GM18526 (cell line): ENCODE data around the gene CLDN24.

ENCODE experiments used
- POLR2A ChIP-seq: IDR thresholded peaks from 3 replicates; pipeline ENCODE4 v1.6.1; 2011; ENCODE audit not compliant: insufficient read length; ENCODE audit errors: extremely low read depth

CLDN24 gene

GRCh38 chr4:183333202-183333601 is 11.0 kb upstream of the CLDN24 start:
- TF ChIP-seq POLR2A: no peak

DNA sequence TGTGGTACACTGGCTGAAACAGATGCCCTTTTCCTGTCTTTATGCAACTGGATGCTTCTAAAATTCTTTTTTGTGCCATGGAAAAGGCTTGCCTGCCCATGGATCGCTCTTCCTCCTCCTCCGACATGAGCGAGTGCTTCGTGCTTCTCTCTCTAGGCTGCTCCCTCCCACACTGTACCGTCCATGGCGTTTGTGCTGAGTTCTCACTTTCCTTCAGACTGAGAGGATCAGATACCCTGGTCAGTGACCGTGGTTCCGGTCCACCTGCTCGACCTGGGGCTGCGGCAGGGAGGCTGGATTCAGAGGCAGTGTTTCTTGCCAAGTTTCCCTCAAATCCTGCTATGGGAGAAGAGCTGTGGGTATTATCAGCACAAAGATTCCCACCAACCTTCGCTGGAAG is 10.2 kb upstream of the CLDN24 start:
- TF ChIP-seq POLR2A: no peak

DNA sequence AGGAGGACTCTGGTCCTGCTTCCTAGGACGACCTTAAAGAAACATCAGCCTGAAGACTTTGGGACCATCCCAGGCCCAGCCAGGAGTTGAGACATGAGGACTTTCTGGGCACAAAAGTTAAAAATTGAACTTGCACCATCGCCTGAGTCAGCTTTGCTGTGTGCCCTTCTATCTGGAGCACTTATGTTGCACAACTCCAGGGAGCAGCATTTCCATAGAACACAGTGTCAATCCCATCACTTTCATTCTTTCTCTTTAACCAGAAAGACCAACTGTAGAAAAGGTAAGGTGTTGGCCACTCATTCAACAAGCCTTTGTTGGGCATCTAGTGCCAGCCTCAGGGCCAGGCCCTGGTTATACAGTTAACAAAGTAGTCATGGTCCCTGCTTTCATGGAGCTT is 8.6 kb upstream of the CLDN24 start:
- no peak for TF ChIP-seq POLR2A

- no peak for TF ChIP-seq POLR2A
These were observed 7.9 kb upstream of the CLDN24 start for GRCh38 chr4:183329954-183330742.

GRCh38 chr4:183329244-183329643 is 7.0 kb upstream of the CLDN24 start:
- TF ChIP-seq POLR2A: no peak

DNA sequence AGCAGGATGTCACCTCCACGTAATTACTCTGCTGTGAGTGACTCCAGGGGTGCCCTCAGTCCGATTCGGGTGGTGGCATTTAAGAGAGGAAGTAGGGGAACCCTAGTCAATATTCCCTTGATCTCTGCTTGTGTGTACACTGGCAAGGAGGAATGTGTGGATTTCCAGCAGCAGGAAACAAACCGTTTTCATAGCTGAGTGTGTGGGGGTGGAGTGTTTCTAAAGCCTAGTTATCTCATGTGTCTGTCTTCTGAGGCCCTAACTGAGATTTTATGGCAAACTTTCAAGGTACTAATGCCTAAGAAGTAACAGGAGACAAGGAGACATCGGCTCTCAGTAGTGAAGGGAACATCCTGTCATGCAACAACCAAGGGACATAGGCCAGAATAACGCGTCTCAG is 6.6 kb upstream of the CLDN24 start:
- TF ChIP-seq POLR2A: no peak

DNA sequence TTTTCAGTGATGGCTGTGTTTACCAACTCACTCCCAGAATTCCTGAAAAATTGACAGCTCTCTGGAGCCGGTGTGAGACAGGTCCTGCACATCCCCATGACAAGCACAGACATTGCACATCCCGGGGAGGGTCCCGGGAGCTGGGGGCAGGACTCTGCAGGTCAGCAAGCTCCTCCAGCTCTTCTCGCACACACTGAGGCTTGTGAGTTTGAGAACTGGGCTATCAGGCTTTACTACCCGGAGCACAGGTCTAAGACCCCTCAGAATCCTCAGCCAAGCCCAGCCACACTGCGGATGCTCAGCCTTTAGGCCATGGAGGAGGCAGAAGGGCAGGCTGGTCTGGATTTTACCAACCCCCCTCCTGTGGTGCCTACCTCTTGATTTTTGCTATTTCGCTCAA is 5.6 kb upstream of the CLDN24 start:
- TF ChIP-seq POLR2A: no peak

DNA sequence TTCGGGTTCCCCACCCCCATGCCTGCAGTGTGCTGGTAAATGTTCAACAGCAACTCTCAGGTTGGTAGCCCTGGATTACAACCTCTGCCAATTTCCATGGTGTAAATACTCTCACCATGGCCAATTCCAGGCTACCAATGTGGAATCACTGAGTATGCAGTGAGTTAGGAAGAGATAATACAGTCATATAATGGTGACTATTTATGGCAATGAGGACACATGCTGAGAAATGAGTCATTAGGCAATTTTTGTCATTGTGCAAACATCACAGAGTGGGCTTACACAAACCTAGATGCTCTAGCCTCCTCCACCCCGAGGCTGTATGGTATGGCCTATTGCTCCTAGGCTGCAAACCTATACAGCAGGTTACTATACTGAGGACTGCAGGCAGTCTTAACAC is 4.6 kb upstream of the CLDN24 start:
- TF ChIP-seq POLR2A: no peak

DNA sequence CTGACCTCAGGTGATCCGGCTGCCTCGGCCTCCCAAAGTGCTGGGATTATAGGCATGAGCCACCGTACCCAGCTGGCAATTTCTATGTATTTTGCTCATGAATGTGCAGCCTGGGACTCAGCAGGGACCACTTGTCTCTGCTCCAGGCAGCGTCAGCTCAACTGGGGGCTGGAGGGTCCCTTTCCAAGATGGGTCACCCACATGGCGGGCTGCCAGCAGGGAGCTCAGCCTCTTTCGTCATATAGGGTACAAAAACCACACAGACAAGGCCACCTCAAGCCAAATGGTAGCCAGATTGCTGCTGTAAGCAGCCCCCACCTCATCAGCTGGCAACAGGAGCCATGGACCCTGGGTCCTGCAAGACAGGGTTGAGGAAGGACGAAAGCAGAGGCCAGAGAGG is 2.4 kb upstream of the CLDN24 start:
- TF ChIP-seq POLR2A: no peak

DNA sequence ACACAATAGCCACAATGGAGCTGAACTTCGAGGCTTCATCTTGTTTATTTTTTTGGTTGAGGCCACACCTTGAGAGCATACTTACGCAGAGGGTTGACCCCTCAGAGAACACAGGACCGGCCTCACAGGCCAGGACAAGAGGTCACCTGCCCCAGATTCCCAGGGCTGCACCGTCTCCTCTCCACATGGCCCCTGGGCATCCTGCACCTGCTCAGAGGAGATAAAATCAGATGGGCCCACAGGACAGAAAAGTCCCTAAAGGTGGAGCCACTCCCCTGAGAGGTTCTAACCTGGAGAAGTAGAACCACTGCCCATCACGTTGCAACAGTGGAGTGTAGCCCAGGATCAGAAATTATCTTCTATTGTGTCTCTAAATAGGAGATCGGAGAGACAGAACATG is 1.1 kb upstream of the CLDN24 start:
- TF ChIP-seq POLR2A: no peak

GRCh38 chr4:183321516-183321915 is 710 bp downstream of the CLDN24 start:
- no peak for TF ChIP-seq POLR2A

DNA sequence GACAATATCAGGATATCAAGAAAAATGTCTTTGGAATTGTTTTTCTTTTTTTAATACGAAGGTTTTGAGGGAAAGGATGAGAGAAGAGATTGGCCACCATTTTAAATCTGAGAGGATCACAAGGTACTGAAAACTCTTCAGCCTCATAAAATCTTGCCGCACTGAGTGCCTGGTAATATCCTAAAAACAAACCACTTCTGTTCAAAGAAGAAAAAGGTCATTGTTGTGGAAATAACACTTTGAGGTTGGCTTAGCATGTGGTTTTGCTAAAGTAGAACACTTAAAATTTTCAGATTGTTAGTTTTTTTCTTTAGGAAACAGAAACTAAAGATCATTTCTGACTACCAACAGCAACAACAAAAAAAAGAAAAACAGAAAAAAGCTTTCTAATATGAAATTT is 1.1 kb downstream of the CLDN24 start:
- TF ChIP-seq POLR2A: no peak

DNA sequence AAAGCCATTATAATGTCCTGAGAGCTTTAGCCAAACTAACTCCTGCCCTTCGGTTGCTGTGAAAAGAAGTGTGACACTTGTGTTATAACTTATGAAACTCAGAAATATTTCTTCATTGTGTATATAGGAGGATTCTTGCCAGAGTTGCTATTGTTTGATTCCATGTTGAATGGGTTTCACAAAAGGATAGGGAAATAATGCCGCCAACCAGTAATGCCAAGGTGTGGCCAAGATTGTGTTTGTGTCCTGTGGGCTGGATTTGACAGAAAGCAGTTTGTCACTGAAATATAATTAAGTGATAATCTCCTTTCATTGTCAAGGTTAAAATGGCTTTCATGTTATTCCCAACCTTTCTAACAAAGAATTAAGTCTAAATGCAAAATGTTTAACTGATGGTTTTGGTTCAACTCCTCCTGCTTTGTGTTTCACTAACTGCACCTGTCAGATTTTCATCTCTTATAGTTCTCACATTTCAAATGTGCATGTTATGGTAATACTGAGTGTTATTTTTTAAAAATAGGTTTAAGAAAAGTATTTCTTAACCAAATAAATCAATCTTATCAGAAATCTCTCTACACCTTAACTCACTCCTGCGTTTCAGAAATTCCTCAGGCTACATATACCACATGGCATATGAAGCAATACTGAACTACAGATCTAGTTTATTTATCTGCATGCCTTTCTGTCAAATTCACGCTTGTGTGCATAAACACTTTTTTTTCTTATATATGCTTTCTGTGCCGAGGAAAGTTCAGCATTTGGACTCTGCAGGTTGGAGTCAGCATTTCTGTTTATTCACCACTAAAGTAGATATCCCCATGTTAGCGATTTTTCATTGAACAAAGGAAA is 1.8 kb downstream of the CLDN24 start, which contains the start of gene CLDN22:
Gene CLDN22, minus strand, starts transcription at position 66 of the 849 bp plus-strand sequence. Its CDS starts 58 bp downstream, at position 8.
- no peak for TF ChIP-seq POLR2A

DNA sequence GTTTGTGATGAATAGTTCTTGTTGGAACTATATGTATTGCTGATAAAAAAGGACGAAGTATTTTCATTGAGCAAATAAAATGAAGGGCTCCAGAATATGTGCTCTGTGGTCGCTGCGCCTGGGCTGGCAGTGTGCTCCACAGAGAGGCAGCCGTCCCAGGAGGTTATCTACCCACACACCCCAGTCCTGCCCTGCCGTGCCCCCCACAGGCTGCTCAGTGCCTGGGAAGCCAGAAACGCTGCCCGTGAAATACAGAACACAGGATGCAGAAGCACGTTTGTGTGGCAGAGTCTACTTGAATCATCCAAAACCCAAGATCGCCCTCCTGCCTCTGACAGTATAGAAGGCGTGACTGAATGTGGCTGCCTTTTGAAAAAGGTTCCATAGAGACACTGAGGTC is 3.6 kb downstream of the CLDN24 start:
- no peak for TF ChIP-seq POLR2A

DNA sequence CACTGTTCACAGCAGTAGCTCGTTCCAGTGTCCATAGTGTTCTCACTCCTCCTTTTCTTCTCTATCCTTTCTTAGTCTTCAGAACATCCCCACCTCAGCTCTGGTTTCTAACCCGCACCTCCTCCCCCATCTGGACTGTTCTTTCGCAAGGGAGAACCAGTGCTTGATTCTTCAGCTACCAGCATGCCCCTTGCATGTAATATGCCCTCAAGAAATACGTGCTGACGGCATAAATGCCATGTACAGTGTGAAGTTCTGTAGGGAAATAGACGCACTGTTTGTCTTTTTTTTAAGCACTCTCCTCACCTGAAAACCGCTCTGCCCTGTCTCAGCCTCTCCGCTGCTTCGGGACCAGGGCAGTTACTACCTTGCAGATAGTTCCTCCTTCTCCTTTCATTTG is 7.4 kb downstream of the CLDN24 start:
- no peak for TF ChIP-seq POLR2A

GRCh38 chr4:183314336-183314735 is 7.9 kb downstream of the CLDN24 start:
- no peak for TF ChIP-seq POLR2A
